ENCODE measurements around the gene ODAD3.

Gene ODAD3

GRCh38 chr19:11418094-11418548, 16.8 kb downstream of the ODAD3 start:
- Histone ChIP-seq H3K27me3 (ENCODE audit: insufficient read depth, poor library complexity, severe bottlenecking) (peaks cover 53% of the 10 kb centered on the region), H3K27ac (replicated peaks) (no peak overlapping the region), H3K4me3 (replicated peaks; ENCODE audit: insufficient read depth, low read length) (no peak overlapping the region)
- DNase-seq (ENCODE audit: low read depth in 1 of 2, low spot score in 1 of 2), result no peak
- TF ChIP-seq GABPA (IDR thresholded peaks at IDR 0.05; ENCODE audit: low read depth) (no peak), REST (IDR thresholded peaks at IDR 0.05; ENCODE audit: insufficient replicate concordance, low read depth) (no peak)

- H3K4me3 ChIP-seq (replicated peaks; ENCODE audit: insufficient read depth, low read length), result no peak overlapping the region
- H3K27ac ChIP-seq (replicated peaks), result no peak overlapping the region
- TF ChIP-seq POLR2AphosphoS5 (IDR thresholded peaks at IDR 0.05; ENCODE audit: low read depth), result no peak
- no peak for TF ChIP-seq CTCF (IDR thresholded peaks at IDR 0.05; ENCODE audit: insufficient read depth, low read length)
- TF ChIP-seq REST (IDR thresholded peaks at IDR 0.05; ENCODE audit: insufficient replicate concordance, low read depth), result no peak
- TF ChIP-seq SPI1 (IDR thresholded peaks at IDR 0.05; ENCODE audit: borderline replicate concordance, low read depth), result no peak
- no peak for TF ChIP-seq GABPA (IDR thresholded peaks at IDR 0.05; ENCODE audit: low read depth)
- no peak for DNase-seq (ENCODE audit: low read depth in 1 of 2, low spot score in 1 of 2)
- H3K27me3 ChIP-seq (ENCODE audit: insufficient read depth, poor library complexity, severe bottlenecking), result peaks cover 38% of the 10 kb centered on the region
These were observed 18.4 kb downstream of the ODAD3 start for GRCh38 chr19:11416346-11417052.

GRCh38 chr19:11414544-11414943, 20.4 kb downstream of the ODAD3 start:
- peaks cover 20% of the 10 kb centered on the region for H3K27me3 ChIP-seq (ENCODE audit: insufficient read depth, poor library complexity, severe bottlenecking)
- no peak for DNase-seq (ENCODE audit: low read depth in 1 of 2, low spot score in 1 of 2)
- no peak overlapping the region for H3K4me3 ChIP-seq (replicated peaks; ENCODE audit: insufficient read depth, low read length)
- H3K27ac ChIP-seq (replicated peaks), result no peak overlapping the region
- TF ChIP-seq REST (IDR thresholded peaks at IDR 0.05; ENCODE audit: insufficient replicate concordance, low read depth) (no peak), POLR2AphosphoS5 (IDR thresholded peaks at IDR 0.05; ENCODE audit: low read depth) (no peak), SPI1 (IDR thresholded peaks at IDR 0.05; ENCODE audit: borderline replicate concordance, low read depth) (no peak), GABPA (IDR thresholded peaks at IDR 0.05; ENCODE audit: low read depth) (no peak), CTCF (IDR thresholded peaks at IDR 0.05; ENCODE audit: insufficient read depth, low read length) (no peak)

Data from HL-60 (cell line).